GM06990 (cell line): ENCODE data around the gene CCSER1.

Experiments used
- DNase-seq: peaks from one replicate; pipeline ENCODE4 v3.0.0-alpha.2; 2011; ENCODE audit not compliant: insufficient read length; ENCODE audit errors: extremely low read depth
- H3K27me3 ChIP-seq: replicated peaks from 2 replicates; pipeline ENCODE4 v1.6.0; 2011; ENCODE audit warnings: low read length; ENCODE audit not compliant: control insufficient read depth, insufficient read depth
- H3K36me3 ChIP-seq: 2 replicates; pipeline ENCODE4 v1.5.1; 2011; ENCODE audit warnings: low read length; ENCODE audit not compliant: control insufficient read depth, insufficient read depth
- H3K4me3 ChIP-seq: replicated peaks from 2 replicates; pipeline ENCODE4 v1.5.1; 2011; ENCODE audit warnings: low read depth, mild to moderate bottlenecking, control low read depth, low read length
- TF ChIP-seq, protein P1 (sequence below): IDR thresholded peaks from 2 replicates; pipeline ENCODE4 v1.5.1; 2011; ENCODE audit warnings: low read length, control low read depth, mild to moderate bottlenecking, inconsistent platforms; ENCODE audit not compliant: insufficient read depth, poor library complexity, severe bottlenecking

The CCSER1 gene

DNA sequence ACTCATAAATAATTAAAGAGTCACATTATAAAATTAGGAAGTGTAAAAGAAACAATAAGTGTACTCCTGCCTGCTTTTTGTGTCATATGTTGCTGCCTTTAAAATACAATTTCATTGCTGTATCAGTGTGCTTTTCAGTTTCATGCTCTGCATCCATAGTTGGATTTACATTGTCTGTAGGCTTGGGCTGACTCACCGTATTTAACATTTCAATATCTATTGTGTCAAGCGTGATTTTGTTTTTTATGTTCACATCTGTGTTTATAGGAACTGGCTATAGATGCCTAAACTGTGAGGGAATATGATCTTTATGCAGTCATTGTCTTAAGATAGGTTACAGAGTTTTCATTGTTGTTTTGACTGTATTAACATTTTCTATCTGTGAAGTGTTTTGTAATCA lies 18.1 kb downstream of the CCSER1 start:
- TF ChIP-seq, protein P1, sequence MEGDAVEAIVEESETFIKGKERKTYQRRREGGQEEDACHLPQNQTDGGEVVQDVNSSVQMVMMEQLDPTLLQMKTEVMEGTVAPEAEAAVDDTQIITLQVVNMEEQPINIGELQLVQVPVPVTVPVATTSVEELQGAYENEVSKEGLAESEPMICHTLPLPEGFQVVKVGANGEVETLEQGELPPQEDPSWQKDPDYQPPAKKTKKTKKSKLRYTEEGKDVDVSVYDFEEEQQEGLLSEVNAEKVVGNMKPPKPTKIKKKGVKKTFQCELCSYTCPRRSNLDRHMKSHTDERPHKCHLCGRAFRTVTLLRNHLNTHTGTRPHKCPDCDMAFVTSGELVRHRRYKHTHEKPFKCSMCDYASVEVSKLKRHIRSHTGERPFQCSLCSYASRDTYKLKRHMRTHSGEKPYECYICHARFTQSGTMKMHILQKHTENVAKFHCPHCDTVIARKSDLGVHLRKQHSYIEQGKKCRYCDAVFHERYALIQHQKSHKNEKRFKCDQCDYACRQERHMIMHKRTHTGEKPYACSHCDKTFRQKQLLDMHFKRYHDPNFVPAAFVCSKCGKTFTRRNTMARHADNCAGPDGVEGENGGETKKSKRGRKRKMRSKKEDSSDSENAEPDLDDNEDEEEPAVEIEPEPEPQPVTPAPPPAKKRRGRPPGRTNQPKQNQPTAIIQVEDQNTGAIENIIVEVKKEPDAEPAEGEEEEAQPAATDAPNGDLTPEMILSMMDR: no peak
- no peaks in the 10 kb centered on the region for H3K27me3 ChIP-seq
- DNase-seq: no peak

DNA sequence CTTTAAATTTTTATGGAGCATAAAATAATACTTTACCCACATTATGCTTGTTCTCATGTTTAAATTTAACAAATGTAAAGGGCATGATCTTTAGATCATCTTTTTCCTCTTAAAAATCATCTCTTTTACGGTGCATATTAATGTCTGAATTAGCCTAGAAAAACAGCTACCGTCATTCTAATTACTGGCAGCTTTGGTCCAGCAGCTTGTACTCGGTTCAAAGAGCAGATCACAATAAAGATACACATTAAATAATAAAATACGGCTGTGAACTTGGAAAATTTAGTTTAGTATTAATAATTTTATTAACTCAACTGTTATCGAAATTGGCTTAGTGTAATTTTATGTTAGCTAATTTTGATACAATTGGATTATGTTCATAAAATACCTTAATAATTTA lies 19.1 kb downstream of the CCSER1 start:
- no peaks in the 10 kb centered on the region for H3K36me3 ChIP-seq
- TF ChIP-seq, protein P1: no peak
- no peaks in the 10 kb centered on the region for H3K27me3 ChIP-seq
- no peak overlapping the region for H3K4me3 ChIP-seq
- DNase-seq: no peak

More for the DNA sequence above, 18.1 kb downstream of the CCSER1 start:
- no peaks in the 10 kb centered on the region for H3K36me3 ChIP-seq
- no peak overlapping the region for H3K4me3 ChIP-seq

DNA sequence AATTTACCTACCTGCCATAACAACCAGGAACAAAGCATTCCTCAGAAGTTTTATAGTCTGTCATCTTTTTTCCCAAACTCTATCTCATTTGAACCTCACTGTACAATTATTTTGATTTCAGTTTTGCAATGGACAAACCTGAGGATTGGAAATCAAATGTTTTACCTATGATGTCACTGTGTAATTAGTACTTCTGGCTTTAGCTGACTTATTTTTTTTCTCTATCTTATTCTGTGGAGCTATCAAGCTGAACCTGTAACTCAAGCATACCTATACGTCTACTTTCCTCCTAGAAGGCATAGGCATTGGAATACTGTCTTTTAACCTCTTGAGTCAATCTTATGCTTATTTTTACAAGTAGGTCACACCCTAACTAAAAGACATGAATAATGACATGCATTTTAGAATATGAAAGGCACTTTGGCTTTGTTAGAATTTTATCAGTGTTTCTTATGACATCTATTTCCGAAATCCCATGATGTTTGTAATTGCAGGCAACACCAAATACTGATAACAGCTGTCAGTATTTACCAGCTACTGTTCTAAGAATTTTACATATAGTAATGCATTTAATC lies 21.5 kb downstream of the CCSER1 start:
- no peak for DNase-seq
- H3K4me3 ChIP-seq: no peak overlapping the region
- no peaks in the 10 kb centered on the region for H3K27me3 ChIP-seq
- no peaks in the 10 kb centered on the region for H3K36me3 ChIP-seq
- TF ChIP-seq, protein P1: no peak

DNA sequence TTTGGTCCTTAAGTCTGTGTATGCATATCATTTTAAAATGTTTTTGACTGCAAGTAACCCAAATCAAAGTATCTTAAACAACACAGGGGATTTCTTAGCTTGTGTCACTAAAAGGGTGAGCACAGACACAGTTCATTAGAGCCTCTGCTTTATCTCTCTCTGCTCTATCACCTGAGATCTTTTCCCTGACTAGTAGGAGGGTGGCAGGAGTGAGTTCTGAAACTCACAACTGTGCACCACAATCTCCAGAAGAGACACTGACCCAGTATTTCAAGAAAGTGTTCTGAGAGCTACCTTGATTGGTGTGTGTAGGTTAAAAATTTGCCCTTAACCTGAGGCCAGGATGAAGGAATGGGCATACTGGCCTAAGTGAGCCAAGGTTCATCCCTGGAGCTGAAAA lies 24.8 kb downstream of the CCSER1 start:
- Histone ChIP-seq H3K4me3 (no peak overlapping the region), H3K27me3 (no peaks in the 10 kb centered on the region), H3K36me3 (no peaks in the 10 kb centered on the region)
- no peak for DNase-seq
- TF ChIP-seq, protein P1: no peak

DNA sequence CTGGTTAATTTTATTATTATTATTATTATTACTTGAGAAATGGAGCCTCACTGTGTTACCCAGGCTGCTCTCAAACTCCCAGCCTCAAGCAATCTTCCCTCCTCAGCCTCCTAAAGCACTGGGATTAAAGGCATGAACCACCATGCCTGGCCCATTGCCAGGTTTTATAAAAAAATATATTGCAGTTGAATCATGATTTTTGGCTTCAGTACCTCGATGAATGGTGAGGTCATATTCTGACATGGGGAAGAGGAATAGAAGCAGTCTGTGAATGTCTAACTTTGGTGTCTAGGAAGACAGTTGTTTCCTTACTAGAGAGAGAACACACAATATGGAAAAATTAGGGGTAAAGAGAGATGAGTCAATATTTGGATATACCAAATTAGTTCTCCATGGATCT lies 32.0 kb downstream of the CCSER1 start:
- H3K4me3 ChIP-seq: no peak overlapping the region
- TF ChIP-seq, protein P1: no peak
- no peak for DNase-seq
- no peaks in the 10 kb centered on the region for H3K36me3 ChIP-seq
- no peaks in the 10 kb centered on the region for H3K27me3 ChIP-seq

DNA sequence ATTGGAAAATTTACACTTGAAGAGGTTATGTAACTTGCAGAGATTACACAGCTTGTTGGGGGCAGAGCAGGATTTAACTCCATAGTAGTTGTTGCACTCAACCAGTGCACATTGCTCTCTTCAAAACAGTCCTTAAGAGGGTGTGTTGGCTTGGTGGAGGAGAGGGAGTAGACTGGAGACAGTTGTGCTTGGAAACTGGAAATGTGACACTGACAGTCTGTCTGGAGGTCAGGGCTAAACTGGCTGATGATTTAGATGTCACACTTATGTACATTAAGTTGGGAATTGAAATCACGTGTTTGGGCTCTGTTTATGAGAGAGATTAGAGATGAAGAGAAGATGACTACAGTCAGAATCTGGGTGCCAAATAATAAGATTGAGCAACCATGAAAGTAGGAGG lies 32.9 kb downstream of the CCSER1 start:
- Histone ChIP-seq H3K4me3 (no peak overlapping the region), H3K36me3 (no peaks in the 10 kb centered on the region), H3K27me3 (no peaks in the 10 kb centered on the region)
- no peak for DNase-seq
- TF ChIP-seq, protein P1: no peak
